ENCODE results near the gene SPECC1. TPM values are rescaled to one million over a fixed set of nuclear protein-coding genes. Genes with fewer than 3 reads are reported as not detected.

SPECC1 gene
- total RNA-seq, 1 donor from 2014 or later = 35.6 TPM

DNA sequence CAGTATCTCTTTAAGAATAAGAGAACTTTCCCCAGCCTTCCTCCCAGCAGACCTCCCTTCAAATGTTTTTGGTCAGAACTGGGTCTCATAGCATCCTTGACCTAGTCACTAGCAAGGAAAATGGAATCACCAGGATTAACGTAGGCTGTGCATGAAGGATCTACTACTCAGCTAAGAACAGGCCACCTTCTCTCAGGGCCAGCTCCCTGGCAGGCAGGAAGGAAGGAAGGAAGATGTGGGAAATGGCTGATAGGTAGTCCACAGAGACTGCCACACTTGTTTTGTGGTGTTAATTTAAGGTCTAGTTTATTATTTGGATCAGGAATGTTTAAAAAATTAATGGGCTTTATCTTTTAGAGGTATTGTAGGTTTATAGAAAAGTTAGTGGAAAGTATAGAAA, 136.4 kb downstream of the SPECC1 start:
- Mint-ChIP-seq H3K36me3 (no peaks in the 10 kb centered on the region), H3K4me3 (no peak overlapping the region)

GRCh38 chr17:20149251-20149650, 140.1 kb downstream of the SPECC1 start:
- Mint-ChIP-seq H3K36me3 (no peaks in the 10 kb centered on the region), H3K27me3 (ENCODE audit: low read depth) (no peaks in the 10 kb centered on the region), H3K4me1 (no peaks in the 10 kb centered on the region), H3K27ac (no peak overlapping the region), H3K4me3 (no peak overlapping the region), H3K9me3 (peaks cover 5% of the 10 kb centered on the region)
- DNase-seq (ENCODE audit: low spot score in 2 of 2, unreplicated experiment in 2 of 2) = no peak
- TF ChIP-seq CTCF (IDR thresholded peaks at IDR 0.05; ENCODE audit: unreplicated experiment) = no peak

More for the DNA sequence above, 136.4 kb downstream of the SPECC1 start:
- Mint-ChIP-seq H3K9me3 (peaks cover 5% of the 10 kb centered on the region), H3K27ac (no peak overlapping the region), H3K4me1 (peaks cover 12% of the 10 kb centered on the region), H3K27me3 (ENCODE audit: low read depth) (no peaks in the 10 kb centered on the region)
- no peak for TF ChIP-seq CTCF (IDR thresholded peaks at IDR 0.05; ENCODE audit: unreplicated experiment)
- no peak for DNase-seq (ENCODE audit: low spot score in 2 of 2, unreplicated experiment in 2 of 2)

- TF ChIP-seq CTCF (IDR thresholded peaks at IDR 0.05; ENCODE audit: unreplicated experiment) = no peak
- H3K9me3 Mint-ChIP-seq = peaks cover 2% of the 10 kb centered on the region
- no peak overlapping the region for H3K27ac Mint-ChIP-seq
- peaks cover 3% of the 10 kb centered on the region for H3K4me1 Mint-ChIP-seq
- H3K27me3 Mint-ChIP-seq (ENCODE audit: low read depth) = peaks cover 3% of the 10 kb centered on the region
- H3K36me3 Mint-ChIP-seq = no peaks in the 10 kb centered on the region
- DNase-seq (ENCODE audit: low spot score in 2 of 2, unreplicated experiment in 2 of 2) = no peak
- no peak overlapping the region for H3K4me3 Mint-ChIP-seq
Observed at GRCh38 chr17:20151174-20151573, 142.0 kb downstream of the SPECC1 start.

GRCh38 chr17:20153231-20153630, 144.1 kb downstream of the SPECC1 start:
- Mint-ChIP-seq H3K4me1 (peaks cover 9% of the 10 kb centered on the region), H3K36me3 (no peaks in the 10 kb centered on the region), H3K27me3 (ENCODE audit: low read depth) (peaks cover 7% of the 10 kb centered on the region), H3K4me3 (no peak overlapping the region), H3K9me3 (no peaks in the 10 kb centered on the region), H3K27ac (no peak overlapping the region)
- TF ChIP-seq CTCF (IDR thresholded peaks at IDR 0.05; ENCODE audit: unreplicated experiment) = no peak
- no peak for DNase-seq (ENCODE audit: low spot score in 2 of 2, unreplicated experiment in 2 of 2)

DNA sequence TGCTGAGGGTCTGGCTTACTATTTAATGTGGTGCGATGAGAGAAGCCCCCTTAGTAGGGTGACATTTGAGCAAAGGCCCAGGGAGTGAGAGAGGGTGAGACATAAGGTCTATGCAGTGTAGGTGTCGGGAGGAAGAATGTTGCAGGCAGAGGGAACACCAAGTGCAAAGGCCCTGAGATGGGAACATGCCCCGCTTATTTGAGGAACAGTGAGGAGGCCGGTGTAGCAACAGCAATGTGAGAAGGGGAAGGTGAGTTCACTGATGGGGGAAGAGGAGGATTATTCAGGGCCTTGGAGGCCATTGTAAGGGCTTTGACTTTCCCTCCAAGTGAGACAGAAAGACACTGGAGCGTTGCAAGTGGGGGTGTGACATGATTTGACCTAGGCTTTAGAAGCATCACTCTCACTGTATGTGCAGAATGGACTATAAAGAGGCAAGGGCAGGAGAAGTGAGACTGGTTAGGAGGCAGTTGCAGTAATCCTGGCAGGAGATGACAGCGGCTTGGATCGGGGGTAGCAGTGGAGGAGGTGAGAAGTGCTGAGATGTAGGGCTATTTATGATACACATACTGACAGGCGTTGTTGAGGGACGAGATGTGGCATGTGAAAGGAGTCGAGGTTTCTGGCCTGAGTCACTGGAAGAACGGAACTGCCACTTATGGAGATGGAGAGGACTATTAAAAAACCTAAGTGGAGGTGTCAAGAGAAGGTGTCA, 145.3 kb downstream of the SPECC1 start:
- H3K36me3 Mint-ChIP-seq = peaks cover 2% of the 10 kb centered on the region
- H3K27ac Mint-ChIP-seq = no peak overlapping the region
- no peak for TF ChIP-seq CTCF (IDR thresholded peaks at IDR 0.05; ENCODE audit: unreplicated experiment)
- peaks cover 7% of the 10 kb centered on the region for H3K27me3 Mint-ChIP-seq (ENCODE audit: low read depth)
- DNase-seq (ENCODE audit: low spot score in 2 of 2, unreplicated experiment in 2 of 2) = no peak
- peaks cover 9% of the 10 kb centered on the region for H3K4me1 Mint-ChIP-seq
- H3K9me3 Mint-ChIP-seq = no peaks in the 10 kb centered on the region
- H3K4me3 Mint-ChIP-seq = no peak overlapping the region

Measured in mesothelial cell of epicardium (in vitro differentiated cells).